Measurements from ENCODE around the gene PRRT4. TPM values are rescaled to one million over a fixed set of nuclear protein-coding genes. Genes with fewer than 3 reads are reported as not detected.

Gene PRRT4
- polyA plus RNA-seq, 3 donors, result 0.54 to 0.72 (median 0.67) TPM

- DNase-seq (ENCODE audit: low read depth in 3 of 3, low spot score in 2 of 3), result no peak
Observed at GRCh38 chr7:128378637-128379036, 17.1 kb upstream of the PRRT4 start.

DNA sequence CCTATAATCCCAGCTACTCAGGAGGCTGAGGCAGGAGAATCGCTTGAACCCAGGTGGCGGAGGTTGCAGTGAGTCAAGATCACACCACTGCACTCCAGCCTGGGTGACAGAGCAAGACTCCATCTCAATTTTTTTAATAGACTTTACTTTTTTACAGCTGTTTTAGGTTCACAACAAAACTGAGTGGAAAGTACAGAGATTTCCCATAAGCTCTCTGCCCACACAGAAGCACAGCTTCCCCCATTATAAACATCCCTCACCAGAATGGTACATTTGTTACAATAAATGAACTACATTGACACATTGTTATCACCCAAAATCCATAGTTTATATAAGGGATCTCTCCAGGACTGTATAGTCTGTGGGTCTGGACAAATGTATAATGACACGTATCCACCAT is 14.6 kb upstream of the PRRT4 start:
- DNase-seq (ENCODE audit: low read depth in 3 of 3, low spot score in 2 of 3), result no peak

DNA sequence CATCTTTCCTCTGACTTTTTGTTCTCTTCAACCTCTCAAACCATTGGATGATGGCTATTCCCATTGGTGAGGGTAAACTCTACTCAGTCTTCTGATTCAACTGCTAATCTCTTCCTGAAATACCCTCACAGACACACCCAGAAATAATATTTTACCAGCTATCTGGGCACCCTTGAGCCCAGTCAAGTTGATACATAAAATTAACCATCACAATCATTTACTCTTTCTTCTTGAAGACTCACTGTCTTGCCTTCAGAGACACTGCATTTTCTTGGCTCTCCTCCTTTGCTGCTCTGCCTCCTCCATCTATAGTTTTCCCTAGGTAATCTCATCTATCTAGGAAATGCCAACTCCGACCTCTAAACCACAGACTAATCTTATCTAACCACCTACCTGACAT is 12.6 kb upstream of the PRRT4 start:
- no peak for DNase-seq (ENCODE audit: low read depth in 3 of 3, low spot score in 2 of 3)

GRCh38 chr7:128373606-128374005 is 12.1 kb upstream of the PRRT4 start:
- DNase-seq (ENCODE audit: low read depth in 3 of 3, low spot score in 2 of 3), result no peak

DNA sequence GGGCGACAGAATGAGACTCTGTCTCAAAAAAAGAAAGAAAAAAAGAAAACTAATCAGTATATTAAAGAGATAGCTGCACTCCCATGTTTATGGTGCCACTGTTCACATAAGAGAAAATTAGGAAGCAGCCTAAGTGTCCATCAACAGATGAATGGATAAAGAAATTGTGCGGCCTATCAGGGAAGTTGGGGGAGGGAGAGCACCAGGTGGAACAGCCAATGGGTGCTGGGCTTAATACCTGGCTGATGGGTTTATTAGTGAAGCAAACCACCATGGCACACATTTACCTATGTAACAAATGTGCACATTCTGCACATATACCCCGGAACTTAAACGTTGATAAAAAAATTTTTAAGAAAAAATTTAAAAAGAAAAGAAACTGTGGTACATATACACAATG is 9.0 kb upstream of the PRRT4 start:
- DNase-seq (ENCODE audit: low read depth in 3 of 3, low spot score in 2 of 3), result no peak

DNA sequence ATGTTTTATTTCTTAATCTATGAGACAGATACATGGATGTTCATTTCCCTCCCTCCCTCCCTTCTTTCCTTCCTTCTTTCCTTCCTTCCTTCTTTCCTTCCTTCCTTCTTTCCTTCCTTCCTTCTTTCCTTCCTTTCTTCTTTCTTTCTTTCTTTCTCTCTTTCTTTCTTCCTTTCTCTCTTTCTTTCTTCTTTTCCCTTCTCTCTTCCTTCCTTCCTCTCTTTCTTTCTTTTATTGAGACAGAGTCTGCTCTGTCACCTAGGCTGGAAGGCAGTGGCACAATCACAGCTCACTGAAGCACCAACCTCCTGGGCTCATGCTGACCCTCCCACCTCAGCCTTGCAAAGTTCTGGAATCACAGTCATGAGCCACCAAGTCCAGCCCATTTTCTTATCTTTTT is 5.5 kb upstream of the PRRT4 start:
- no peak for DNase-seq (ENCODE audit: low read depth in 3 of 3, low spot score in 2 of 3)

- no peak for DNase-seq (ENCODE audit: low read depth in 3 of 3, low spot score in 2 of 3)
Observed at GRCh38 chr7:128366300-128366699, 4.8 kb upstream of the PRRT4 start.

DNA sequence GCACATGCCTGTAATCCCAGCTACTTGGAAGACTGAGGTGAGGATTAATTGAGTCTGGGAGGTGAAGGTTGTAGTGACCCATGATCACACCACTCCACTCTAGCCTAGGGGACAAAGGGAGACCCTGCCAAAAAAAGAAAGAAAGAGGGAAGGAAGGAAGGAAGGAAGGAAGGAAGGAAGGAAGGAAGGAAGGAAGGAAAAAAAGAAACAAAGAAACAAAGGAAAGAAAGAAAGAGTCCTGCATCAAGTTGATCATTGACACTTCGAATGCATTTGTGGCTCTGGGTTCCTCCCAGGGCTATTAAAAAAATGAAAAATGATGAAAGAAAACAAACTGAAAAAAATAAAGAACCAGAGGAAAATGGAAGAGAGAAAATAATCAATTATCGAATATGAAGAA is 3.9 kb upstream of the PRRT4 start:
- DNase-seq (ENCODE audit: low read depth in 3 of 3, low spot score in 2 of 3), result no peak

- DNase-seq (ENCODE audit: low read depth in 3 of 3, low spot score in 2 of 3), result no peak
Observed at GRCh38 chr7:128364166-128364870, 2.8 kb upstream of the PRRT4 start.

DNA sequence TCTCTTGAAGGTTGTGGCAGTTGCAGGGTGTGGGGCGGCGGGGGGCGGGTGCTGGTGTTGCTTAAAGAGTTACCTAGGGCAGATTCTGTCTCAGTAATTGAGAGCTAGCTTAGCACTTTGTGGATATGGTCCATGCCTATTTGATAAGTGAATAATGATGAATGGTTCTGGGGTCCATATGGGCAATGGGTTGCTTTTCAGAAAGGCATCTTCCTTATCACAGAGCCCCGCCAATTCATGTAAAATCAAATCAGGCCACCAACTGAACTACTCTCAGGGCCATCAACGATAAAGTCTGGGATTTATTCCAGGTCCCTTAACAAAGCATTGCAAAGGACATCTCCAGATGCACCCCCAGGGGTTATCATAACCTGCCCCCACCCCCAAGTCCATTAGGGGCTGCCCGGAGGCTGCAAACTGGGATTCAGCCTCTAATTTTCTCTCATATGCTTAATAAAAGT is 1.8 kb upstream of the PRRT4 start:
- DNase-seq (ENCODE audit: low read depth in 3 of 3, low spot score in 2 of 3), result no peak

GRCh38 chr7:128362670-128363069 is 1.2 kb upstream of the PRRT4 start:
- no peak for DNase-seq (ENCODE audit: low read depth in 3 of 3, low spot score in 2 of 3)

GRCh38 chr7:128360359-128360678 is 1.2 kb downstream of the PRRT4 start:
- DNase-seq (ENCODE audit: low read depth in 3 of 3, low spot score in 2 of 3), result no peak

DNA sequence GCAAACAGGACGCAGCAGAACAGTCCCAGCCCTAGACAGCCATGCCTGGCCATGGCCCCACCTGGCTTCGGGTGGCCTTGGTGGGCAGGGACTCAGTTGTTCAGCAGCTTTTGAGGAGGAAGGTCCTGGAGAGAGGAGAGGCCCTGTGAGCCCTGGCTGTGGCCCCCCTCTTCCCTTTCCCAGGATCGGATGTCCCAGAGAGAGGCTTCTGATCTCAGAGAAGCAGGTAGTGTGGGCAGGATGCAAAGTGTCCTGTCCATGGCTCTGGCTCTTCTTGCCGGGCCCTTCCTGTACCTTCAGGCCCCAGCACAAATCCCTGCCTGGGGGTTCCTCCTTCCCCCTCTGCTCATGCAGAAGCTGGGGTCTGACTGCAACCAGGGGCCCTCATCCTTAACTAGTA is 1.6 kb downstream of the PRRT4 start:
- no peak for DNase-seq (ENCODE audit: low read depth in 3 of 3, low spot score in 2 of 3)

DNA sequence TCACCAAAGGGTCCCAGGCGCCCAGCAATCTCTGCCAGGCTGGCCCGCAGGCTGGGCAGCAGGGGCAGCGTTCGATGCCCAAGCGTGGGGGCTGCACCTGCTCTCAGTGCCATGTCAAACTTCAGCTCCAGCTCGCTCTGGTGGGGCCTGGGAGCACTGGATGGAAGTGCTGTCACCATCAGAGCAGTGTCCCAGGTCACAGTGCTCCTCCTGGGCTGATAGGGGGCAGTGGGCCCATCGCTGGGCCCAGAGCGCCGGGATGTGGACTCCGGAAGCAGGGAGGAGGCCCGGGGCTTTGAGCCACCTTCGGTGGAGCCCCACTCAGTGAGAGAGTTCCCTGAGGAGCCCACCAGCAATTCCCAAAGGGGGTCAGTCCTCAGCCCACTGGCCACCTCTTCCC is 2.2 kb downstream of the PRRT4 start:
- no peak for DNase-seq (ENCODE audit: low read depth in 3 of 3, low spot score in 2 of 3)

DNA sequence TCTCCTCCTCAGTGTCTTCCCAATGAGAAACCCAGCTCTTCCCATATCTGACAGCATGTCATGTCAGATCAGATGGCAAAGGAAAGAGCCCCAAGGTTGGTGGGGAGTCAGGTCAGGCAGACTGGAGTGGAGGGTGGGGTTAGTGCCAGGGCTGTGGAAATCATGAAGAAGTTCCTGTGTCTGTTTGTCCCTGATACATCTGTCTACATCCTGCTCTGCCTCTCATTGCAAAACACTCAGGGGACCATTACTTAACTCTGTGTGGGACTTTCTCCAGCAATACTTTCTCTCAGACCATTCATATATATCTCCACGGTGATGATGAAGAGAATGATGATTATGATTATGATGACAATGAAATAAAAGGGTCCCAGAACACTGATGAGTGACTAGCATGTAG is 3.3 kb downstream of the PRRT4 start:
- no peak for DNase-seq (ENCODE audit: low read depth in 3 of 3, low spot score in 2 of 3)

DNA sequence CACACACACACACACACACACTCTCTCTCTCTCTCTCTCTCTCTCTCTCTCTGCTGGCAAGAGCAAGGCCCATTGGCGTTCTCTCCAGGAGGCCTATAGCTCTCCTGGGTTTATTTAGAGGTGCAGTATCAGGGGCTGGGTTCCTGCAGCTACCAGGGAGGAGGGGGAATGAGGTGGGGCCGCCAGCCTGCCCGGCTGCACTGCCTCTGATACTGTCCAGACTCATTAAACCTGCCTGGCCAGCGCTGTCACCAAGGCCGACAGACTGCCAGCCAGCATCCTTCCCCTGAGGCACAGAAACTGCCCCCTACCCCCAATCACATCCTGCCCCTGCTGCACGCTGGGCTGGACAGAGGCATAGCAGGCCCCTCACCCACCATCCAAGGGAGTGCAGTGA is 4.3 kb downstream of the PRRT4 start:
- DNase-seq (ENCODE audit: low read depth in 3 of 3, low spot score in 2 of 3), result no peak

- DNase-seq (ENCODE audit: low read depth in 3 of 3, low spot score in 2 of 3), result no peak
Observed at GRCh38 chr7:128356546-128357216, 4.8 kb downstream of the PRRT4 start.

GRCh38 chr7:128353610-128354009 is 7.9 kb downstream of the PRRT4 start:
- no peak for DNase-seq (ENCODE audit: low read depth in 3 of 3, low spot score in 2 of 3)

DNA sequence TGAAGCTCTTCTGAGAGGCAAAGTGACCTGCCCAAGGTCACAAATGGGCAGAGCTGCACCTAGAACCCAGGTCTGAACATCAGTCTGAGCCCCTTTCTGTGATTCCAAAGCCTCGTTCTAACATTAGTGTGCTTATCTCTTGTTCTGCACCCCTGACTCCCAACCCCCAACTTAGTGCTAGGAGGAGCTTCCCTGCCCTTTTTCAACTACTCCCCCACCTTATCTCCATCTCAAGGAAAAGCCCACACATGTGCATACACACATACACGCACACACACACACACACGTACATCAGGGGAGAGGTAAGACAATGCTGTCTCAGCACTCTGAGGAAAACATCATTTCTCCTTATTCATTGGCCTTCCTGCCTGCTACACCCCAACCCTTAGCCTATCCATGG is 8.3 kb downstream of the PRRT4 start:
- no peak for DNase-seq (ENCODE audit: low read depth in 3 of 3, low spot score in 2 of 3)

DNA sequence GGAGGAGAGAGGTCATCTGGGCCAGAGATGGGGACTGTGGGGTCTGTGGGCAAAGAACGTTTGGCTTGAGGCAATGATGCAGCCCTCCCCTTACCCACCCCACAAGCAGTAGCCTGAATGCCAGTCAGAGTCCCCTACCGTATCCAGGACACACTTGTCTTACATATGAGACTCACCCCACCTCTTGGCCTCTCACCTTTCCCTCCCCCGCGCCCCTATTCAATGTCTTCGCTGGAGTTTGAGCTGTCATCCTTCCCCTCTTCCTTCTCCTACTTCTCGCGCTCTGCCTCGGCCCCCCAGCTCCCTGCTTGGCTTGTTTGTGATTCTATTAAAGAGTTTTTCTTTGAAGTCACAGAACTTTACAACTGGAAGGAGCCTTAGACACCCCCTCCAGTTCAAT is 8.9 kb downstream of the PRRT4 start:
- DNase-seq (ENCODE audit: low read depth in 3 of 3, low spot score in 2 of 3), result no peak

GRCh38 chr7:128352153-128352537 is 9.3 kb downstream of the PRRT4 start:
- DNase-seq (ENCODE audit: low read depth in 3 of 3, low spot score in 2 of 3), result no peak

GRCh38 chr7:128351296-128352152 is 10.0 kb downstream of the PRRT4 start:
- no peak for DNase-seq (ENCODE audit: low read depth in 3 of 3, low spot score in 2 of 3)
